RWPE2 (cell line): ENCODE results near the gene FNDC10.

ENCODE experiments used
- ATAC-seq: fragments of 200-7000 bp; cut with Tn5 transposase; 3 replicates; pipeline ENCODE4 v1.9.1; 2021; ENCODE audit warnings: low read depth
- DNase-seq: peaks from one replicate; pipeline ENCODE4 v3.0.0-alpha.2; 2020; ENCODE audit warnings: low spot score
- H3K27ac ChIP-seq: fragments of 450-650 bp; 2 replicates; pipeline ENCODE4 v1.5.1; 2017; ENCODE audit warnings: mild to moderate bottlenecking; ENCODE audit not compliant: poor library complexity, severe bottlenecking
- H3K27me3 ChIP-seq: fragments of 250-450 bp; sonication (Bioruptor Pico); 2 replicates; pipeline ENCODE4 v1.5.1; 2021; ENCODE audit warnings: mild to moderate bottlenecking, moderate library complexity; ENCODE audit not compliant: insufficient read depth, poor library complexity, severe bottlenecking
- H3K36me3 ChIP-seq: fragments of 250-450 bp; sonication (Bioruptor Pico); 2 replicates; pipeline ENCODE4 v1.5.1; 2020; ENCODE audit warnings: low read depth, mild to moderate bottlenecking, moderate library complexity
- H3K4me1 ChIP-seq: fragments of 250-450 bp; sonication (Bioruptor Pico); 2 replicates; pipeline ENCODE4 v1.5.1; 2021; ENCODE audit warnings: mild to moderate bottlenecking, moderate library complexity; ENCODE audit not compliant: insufficient read depth, poor library complexity, severe bottlenecking
- H3K4me3 ChIP-seq: fragments of 250-450 bp; sonication (Bioruptor Pico); 2 replicates; pipeline ENCODE4 v1.5.1; 2021; ENCODE audit warnings: mild to moderate bottlenecking, moderate library complexity; ENCODE audit not compliant: severe bottlenecking
- H3K9me3 ChIP-seq: fragments of 250-450 bp; sonication (Bioruptor Pico); 2 replicates; pipeline ENCODE4 v1.5.1; 2021; ENCODE audit warnings: mild to moderate bottlenecking, moderate library complexity; ENCODE audit not compliant: severe bottlenecking
- TF ChIP-seq, protein P1 (sequence below): fragments of 450-650 bp; IDR thresholded peaks from one replicate; pipeline ENCODE4 v1.5.1; 2017; ENCODE audit warnings: mild to moderate bottlenecking, moderate library complexity; ENCODE audit not compliant: poor library complexity, severe bottlenecking

The FNDC10 gene

GRCh38 chr1:1565340-1565739 lies 34.6 kb downstream of the FNDC10 start:
- Histone ChIP-seq H3K27me3 (no peaks in the 10 kb centered on the region), H3K27ac (no peak overlapping the region), H3K4me1 (no peaks in the 10 kb centered on the region), H3K4me3 (no peak overlapping the region), H3K9me3 (no peaks in the 10 kb centered on the region), H3K36me3 (peaks cover 79% of the 10 kb centered on the region)
- no peak for DNase-seq
- TF ChIP-seq, protein P1, sequence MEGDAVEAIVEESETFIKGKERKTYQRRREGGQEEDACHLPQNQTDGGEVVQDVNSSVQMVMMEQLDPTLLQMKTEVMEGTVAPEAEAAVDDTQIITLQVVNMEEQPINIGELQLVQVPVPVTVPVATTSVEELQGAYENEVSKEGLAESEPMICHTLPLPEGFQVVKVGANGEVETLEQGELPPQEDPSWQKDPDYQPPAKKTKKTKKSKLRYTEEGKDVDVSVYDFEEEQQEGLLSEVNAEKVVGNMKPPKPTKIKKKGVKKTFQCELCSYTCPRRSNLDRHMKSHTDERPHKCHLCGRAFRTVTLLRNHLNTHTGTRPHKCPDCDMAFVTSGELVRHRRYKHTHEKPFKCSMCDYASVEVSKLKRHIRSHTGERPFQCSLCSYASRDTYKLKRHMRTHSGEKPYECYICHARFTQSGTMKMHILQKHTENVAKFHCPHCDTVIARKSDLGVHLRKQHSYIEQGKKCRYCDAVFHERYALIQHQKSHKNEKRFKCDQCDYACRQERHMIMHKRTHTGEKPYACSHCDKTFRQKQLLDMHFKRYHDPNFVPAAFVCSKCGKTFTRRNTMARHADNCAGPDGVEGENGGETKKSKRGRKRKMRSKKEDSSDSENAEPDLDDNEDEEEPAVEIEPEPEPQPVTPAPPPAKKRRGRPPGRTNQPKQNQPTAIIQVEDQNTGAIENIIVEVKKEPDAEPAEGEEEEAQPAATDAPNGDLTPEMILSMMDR = no peak
- ATAC-seq = no peak

DNA sequence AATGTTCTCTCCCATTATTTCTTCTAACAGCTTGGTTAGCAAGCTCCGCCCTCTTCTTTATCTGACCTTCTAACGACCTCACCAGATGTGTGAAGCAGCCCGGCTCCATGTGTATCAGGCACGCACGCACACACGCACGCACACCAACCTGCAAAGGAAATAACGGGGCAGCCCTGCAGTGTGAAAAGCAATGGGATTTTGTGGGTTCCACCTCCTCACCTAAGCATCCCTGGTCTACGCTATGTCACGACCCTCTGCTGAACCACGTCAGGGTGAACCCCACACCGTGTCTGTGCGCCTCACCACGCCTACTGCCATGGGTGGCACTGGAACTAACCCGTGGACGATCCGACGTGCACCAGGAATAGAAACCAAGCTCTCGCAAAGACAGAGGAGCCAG lies 35.7 kb downstream of the FNDC10 start:
- H3K4me3 ChIP-seq = no peak overlapping the region
- H3K27me3 ChIP-seq = no peaks in the 10 kb centered on the region
- ATAC-seq = no peak
- TF ChIP-seq, protein P1 = no peak
- H3K36me3 ChIP-seq = peaks cover 75% of the 10 kb centered on the region
- no peaks in the 10 kb centered on the region for H3K9me3 ChIP-seq
- no peaks in the 10 kb centered on the region for H3K4me1 ChIP-seq
- no peak overlapping the region for H3K27ac ChIP-seq
- no peak for DNase-seq

DNA sequence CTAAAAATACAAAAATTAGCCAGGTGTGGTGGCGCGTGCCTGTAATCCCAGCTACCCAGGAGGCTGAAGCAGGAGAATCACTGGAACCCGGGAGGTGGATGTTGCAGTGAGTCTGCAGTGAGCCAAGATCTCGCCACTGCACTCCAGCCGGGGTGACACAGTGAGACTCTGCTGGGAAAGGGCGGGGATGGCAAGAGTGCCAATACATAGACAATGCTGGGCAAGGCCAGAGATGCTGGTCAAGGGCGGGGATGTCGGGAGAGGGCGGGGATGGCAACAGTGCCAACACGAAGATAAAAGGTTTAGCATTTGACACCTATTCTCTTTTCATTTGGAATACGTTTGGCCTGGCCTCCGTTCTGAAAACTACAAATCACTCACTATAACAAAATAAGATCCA lies 36.2 kb downstream of the FNDC10 start:
- no peak overlapping the region for H3K27ac ChIP-seq
- H3K4me3 ChIP-seq = no peak overlapping the region
- ATAC-seq = no peak
- H3K9me3 ChIP-seq = no peaks in the 10 kb centered on the region
- no peaks in the 10 kb centered on the region for H3K4me1 ChIP-seq
- H3K36me3 ChIP-seq = peaks cover 74% of the 10 kb centered on the region
- TF ChIP-seq, protein P1 = no peak
- DNase-seq = no peak
- no peaks in the 10 kb centered on the region for H3K27me3 ChIP-seq

GRCh38 chr1:1562556-1563195 lies 37.3 kb downstream of the FNDC10 start:
- H3K27ac ChIP-seq = no peak overlapping the region
- H3K27me3 ChIP-seq = no peaks in the 10 kb centered on the region
- DNase-seq = no peak
- H3K9me3 ChIP-seq = no peaks in the 10 kb centered on the region
- H3K36me3 ChIP-seq = peaks cover 69% of the 10 kb centered on the region
- H3K4me3 ChIP-seq = no peak overlapping the region
- no peak for ATAC-seq
- TF ChIP-seq, protein P1 = no peak
- H3K4me1 ChIP-seq = no peaks in the 10 kb centered on the region

- Histone ChIP-seq H3K4me1 (no peaks in the 10 kb centered on the region), H3K27ac (no peak overlapping the region), H3K4me3 (no peak overlapping the region), H3K36me3 (peaks cover 76% of the 10 kb centered on the region), H3K27me3 (no peaks in the 10 kb centered on the region), H3K9me3 (no peaks in the 10 kb centered on the region)
- ATAC-seq = no peak
- no peak for DNase-seq
- TF ChIP-seq, protein P1 = no peak
Measured at GRCh38 chr1:1561801-1562470, 38.0 kb downstream of the FNDC10 start.
